GM18951 (cell line): ENCODE results near the gene RTP3.

Experiments used
- POLR2A ChIP-seq: IDR thresholded peaks from 4 replicates; pipeline ENCODE4 v1.6.1; 2011; ENCODE audit warnings: mild to moderate bottlenecking; ENCODE audit not compliant: insufficient read length, insufficient read depth; ENCODE audit errors: extremely low read depth
- in situ Hi-C: fragments of 300-500 bp; cut with MboI; formaldehyde crosslinking; loops from one replicate; pipeline ENCODE4 v1.12.0; 2022; ENCODE audit warnings: low sequenced_read_pairs, mixed read lengths, inconsistent platforms; ENCODE audit not compliant: unreplicated experiment

Gene RTP3

GRCh38 chr3:46478341-46478740 lies 19.4 kb upstream of the RTP3 start:
- in situ Hi-C loops: no loop called here

GRCh38 chr3:46479021-46479420 lies 18.8 kb upstream of the RTP3 start:
- TF ChIP-seq POLR2A: no peak
- in situ Hi-C loops: no loop called here

More at GRCh38 chr3:46478341-46478740, 19.4 kb upstream of the RTP3 start:
- no peak for TF ChIP-seq POLR2A

GRCh38 chr3:46479696-46480095 lies 18.1 kb upstream of the RTP3 start:
- TF ChIP-seq POLR2A: no peak
- in situ Hi-C loops: loop anchor here (5.0 kb wide), 1 partner anchor 158 kb away; no protein-coding TSS in a partner anchor

GRCh38 chr3:46480491-46481195 lies 17.1 kb upstream of the RTP3 start:
- in situ Hi-C loops: loop anchor here (5.0 kb wide), 1 partner anchor 157 kb away; no protein-coding TSS in a partner anchor
- TF ChIP-seq POLR2A: no peak

- in situ Hi-C loops: loop anchor here (5.0 kb wide), 1 partner anchor 156 kb away; no protein-coding TSS in a partner anchor
- TF ChIP-seq POLR2A: no peak
These were observed 16.1 kb upstream of the RTP3 start for GRCh38 chr3:46481636-46482035.

GRCh38 chr3:46482632-46483350 lies 15.0 kb upstream of the RTP3 start:
- in situ Hi-C loops: loop anchor here (5.0 kb wide), 1 partner anchor 155 kb away; no protein-coding TSS in a partner anchor
- TF ChIP-seq POLR2A: no peak

GRCh38 chr3:46483825-46484224 lies 14.0 kb upstream of the RTP3 start:
- in situ Hi-C loops: loop anchor here (5.0 kb wide), 1 partner anchor 153 kb away; no protein-coding TSS in a partner anchor
- no peak for TF ChIP-seq POLR2A

GRCh38 chr3:46484388-46484787 lies 13.4 kb upstream of the RTP3 start:
- TF ChIP-seq POLR2A: no peak
- in situ Hi-C loops: loop anchor here (5.0 kb wide), 1 partner anchor 153 kb away; no protein-coding TSS in a partner anchor

GRCh38 chr3:46484911-46485778 lies 12.6 kb upstream of the RTP3 start:
- in situ Hi-C loops: loop anchor here (5.0 kb wide), 2 partner anchors 72 to 152 kb away; no protein-coding TSS in a partner anchor
- no peak for TF ChIP-seq POLR2A

GRCh38 chr3:46485779-46486175 lies 12.0 kb upstream of the RTP3 start:
- no peak for TF ChIP-seq POLR2A
- in situ Hi-C loops: loop anchor here (5.0 kb wide), 1 partner anchor 72 kb away; no protein-coding TSS in a partner anchor

- no peak for TF ChIP-seq POLR2A
- in situ Hi-C loops: loop anchor here (5.0 kb wide), 1 partner anchor 68 kb away; no protein-coding TSS in a partner anchor
These were observed 8.9 kb upstream of the RTP3 start for GRCh38 chr3:46488735-46489361.

- in situ Hi-C loops: loop anchor here (5.0 kb wide), 1 partner anchor 68 kb away; no protein-coding TSS in a partner anchor
- TF ChIP-seq POLR2A: no peak
These were observed 8.4 kb upstream of the RTP3 start for GRCh38 chr3:46489381-46489780.

- TF ChIP-seq POLR2A: no peak
- in situ Hi-C loops: loop anchor here (5.0 kb wide), 1 partner anchor 67 kb away; no protein-coding TSS in a partner anchor
These were observed 7.9 kb upstream of the RTP3 start for GRCh38 chr3:46489875-46490274.
